UCSD-AML1 (cell line): Measurements from ENCODE around the gene FRG1.
"Not testable (repeated sequence)": the region's sequence is repeated elsewhere in the genome, so short reads cannot be mapped to it uniquely, and the experiment has no call there.

ENCODE experiments used
- DNase-seq: peaks from one replicate; lab custom pipeline; 2025; ENCODE audit not compliant: unreplicated experiment; lab: John Stamatoyannopoulos, UW

FRG1 gene

DNA sequence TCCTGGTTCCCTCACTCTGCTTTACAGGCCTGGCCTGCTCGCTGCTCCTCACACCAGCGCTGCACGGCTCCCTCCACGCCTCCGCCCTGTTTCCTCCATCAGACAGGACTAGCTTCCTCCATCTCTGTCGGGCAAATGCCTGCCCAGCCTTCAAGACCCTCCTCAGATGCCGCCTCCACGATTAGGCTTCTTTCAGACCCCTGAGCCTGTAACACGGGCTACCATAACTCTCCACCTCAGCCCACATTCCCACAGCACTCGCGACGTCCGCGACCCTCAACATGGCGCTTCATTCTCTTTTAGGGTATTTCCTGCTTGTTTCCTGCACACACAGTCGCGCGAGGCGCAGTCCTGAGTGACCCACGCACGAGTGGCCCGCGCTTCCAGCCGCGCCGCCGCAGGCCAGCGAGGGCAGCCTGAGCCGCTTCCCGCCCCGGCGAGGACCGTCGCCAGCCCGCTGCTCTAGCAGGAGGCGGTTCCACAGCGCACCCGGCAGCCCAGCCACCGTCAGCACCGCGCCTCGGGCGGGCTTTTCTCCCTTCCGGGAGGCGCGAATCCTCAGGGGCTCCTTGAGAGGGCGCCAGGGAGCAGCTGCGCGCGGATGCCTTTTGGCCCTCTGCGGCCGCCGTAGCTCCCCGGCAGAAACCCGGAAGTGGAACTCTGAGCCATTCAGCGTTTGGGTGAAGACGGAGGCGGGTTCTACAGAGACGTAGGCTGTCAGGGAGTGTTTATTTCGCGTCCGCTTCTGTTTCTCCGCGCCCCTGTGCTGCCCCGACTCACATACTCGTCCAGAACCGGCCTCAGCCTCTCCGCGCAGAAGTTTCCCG is at the start of gene FRG1:
TSS of gene FRG1 (plus strand) at position 695 of the 827 bp plus-strand sequence. CDS start 138 bp downstream, outside the sequence.
- no peak for DNase-seq

- no peak for DNase-seq
These were observed 43.0 kb upstream of the FRG1 start for GRCh38 chr4:189897667-189898066.

DNA sequence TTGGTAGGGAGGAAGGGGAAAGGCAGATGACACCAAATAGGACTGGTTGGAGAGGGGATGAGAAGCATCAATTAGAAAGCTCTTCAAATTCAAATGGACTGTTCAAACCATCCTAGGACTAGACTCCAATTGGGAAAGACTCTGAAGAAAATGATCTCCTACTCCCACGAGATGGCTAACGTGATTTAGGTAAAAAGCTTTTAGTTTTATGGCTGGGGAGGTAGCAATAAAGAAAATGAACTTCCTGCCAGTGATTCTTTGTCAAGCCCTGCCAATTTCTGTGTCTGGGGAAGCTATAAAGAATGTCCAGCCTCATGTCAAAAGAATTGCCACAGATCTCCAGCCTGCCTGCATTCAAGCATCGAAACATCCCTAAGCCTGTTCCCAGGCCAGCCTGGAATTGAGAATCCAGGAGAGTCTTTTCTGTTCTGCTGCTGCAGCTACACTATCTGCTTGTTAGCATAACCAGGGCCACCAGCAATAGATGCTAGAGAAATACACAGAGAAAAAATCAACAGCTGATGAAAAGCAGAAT is 41.1 kb upstream of the FRG1 start:
- DNase-seq, result not testable (repeated sequence)

DNA sequence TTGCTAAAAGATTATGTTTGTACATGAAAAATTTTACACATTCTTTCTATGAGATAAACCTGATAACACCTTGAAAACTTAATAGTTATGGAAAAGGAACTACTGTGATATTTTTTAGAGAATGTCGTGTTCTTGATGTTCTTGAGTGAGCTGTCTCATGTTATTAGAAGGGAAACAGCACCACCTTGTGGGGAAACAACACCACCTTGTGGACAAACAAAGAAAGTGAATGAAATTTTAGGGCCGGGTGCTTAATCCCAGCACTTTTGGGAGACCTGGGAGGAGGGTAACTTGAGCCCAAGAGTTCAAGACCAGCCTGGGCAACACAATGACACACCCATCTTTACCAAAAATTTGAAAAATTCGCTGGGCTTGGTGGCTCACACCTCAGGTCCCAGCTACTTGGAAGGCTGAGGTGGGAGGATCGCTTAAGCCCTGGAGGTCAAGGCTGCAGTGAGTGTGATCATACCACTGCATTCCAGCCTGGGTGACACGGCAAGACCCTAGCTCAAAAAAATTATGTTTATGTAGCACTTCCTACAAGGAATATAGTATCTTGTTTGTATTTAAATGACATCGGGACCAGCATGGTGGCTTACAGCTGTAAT is 36.1 kb upstream of the FRG1 start:
- DNase-seq, result not testable (repeated sequence)

- no peak for DNase-seq
These were observed 28.5 kb upstream of the FRG1 start for GRCh38 chr4:189912170-189912569.

DNA sequence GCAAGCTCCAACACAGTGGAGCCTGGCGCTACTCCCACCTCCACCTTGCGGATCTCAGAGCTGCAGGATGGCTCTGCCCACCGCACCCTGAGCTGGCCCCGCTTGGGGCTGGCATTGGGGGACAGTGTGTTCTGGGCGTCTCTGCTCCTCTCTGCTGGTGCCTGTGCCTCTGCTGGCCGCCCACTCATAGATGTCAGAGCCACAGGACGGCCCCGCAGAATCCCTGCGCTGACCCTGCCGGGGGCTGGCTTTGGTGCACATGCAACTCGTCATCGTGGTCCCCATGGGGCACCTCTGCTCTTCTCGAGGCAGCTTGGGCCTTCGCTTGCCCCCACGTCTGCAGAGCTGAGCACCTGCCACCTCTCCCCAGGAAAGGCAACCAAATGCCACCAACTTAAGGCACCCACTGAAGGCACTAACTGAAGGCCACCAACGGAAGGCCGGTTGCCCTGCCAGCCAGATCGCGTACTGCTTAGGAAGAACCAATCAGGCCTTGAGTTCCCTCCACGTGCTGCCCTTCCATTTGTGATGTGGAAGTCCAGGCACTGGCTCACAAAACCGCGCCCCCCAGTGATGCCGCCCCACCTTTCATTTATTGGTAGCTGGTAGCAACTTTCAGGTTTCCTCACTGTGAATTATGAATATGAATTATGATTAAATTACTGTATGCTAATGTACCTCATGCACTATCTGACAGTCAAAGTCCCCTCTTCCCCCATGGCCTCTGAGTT is 23.3 kb upstream of the FRG1 start:
- no peak for DNase-seq

DNA sequence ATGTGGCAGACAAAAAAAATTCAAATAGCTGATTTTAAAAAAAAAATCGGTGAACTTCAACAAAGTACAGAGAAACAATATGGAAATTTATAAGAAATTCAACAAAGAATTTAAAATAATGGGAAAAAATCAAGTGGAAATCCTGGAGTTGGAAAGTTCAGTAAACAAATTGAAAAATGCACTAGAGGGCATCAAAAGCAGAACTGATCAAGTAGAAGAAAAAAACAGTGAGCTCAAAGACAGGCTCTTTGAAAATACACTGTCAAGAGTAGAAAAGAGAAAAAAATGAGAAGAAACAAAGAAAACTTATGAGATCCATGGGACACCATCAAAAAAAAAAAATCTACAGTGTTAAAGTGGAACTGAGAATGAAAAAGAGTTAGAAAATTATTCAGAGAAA is 19.6 kb upstream of the FRG1 start:
- DNase-seq, result no peak

DNA sequence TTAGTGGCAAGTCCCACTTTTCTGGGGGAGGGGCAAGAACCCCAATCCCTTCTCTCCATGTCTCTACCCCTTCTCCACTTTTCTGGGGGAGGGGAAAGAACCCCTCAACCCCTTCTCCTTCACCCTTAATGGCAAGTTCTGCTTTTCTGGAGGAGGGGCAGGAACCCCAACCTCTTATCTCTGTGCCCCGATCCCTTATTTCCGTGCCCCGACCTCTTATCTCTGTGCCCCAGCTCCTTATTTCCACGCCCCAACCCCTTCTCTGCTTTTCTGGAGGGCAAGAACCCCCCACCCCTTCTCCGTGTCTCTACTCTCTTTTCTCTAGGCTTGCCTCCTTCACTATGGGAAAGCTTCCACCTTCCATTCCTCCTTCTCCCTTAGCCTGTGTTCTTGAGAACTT is 13.9 kb upstream of the FRG1 start:
- not testable (repeated sequence) for DNase-seq

- DNase-seq, result no peak
These were observed 356 bp downstream of the FRG1 start for GRCh38 chr4:189941005-189941450.

DNA sequence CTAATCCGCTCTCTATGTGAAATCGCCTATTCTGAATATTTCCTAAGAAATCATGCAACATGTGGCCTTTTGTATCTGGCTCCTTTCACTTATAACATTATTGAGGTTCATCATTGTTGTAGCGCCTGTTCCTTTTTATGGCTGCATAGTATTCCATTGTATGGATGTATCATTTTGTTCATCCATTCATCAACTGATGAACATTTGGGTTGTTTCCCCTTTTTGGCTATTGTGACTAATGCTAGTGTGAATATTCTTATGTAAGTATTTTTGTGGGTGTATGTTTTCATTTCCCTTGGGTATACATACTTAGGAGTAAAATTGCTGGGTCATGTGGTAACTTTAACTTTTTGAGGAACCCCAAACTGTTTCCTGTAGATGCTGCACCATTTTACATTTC is 1.7 kb downstream of the FRG1 start:
- not testable (repeated sequence) for DNase-seq

GRCh38 chr4:189944077-189944476 is 3.4 kb downstream of the FRG1 start:
- not testable (repeated sequence) for DNase-seq

DNA sequence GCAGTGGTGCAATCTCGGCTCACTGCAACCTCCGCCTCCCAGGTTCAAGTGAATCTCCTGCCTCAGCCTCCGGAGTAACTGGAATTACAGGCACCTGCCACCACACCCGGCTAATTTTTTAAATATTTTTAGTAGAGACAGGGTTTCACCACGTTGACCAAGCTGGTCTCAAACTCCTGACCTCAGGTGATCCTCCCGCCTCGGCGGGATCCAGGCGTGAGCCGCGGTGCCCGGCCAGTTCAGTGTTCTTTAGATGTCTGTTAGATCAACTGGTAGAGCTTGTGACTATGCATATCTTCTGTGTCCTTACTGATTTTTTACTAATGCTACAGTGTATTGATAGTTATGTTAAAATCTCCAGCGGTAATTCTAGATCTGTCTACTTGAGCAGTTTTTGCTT is 6.2 kb downstream of the FRG1 start:
- not testable (repeated sequence) for DNase-seq

- DNase-seq, result not testable (repeated sequence)
These were observed 7.8 kb downstream of the FRG1 start for GRCh38 chr4:189948486-189948885.

- DNase-seq, result not testable (repeated sequence)
These were observed 28.6 kb downstream of the FRG1 start for GRCh38 chr4:189969291-189969690.

- no peak for DNase-seq
These were observed 33.0 kb downstream of the FRG1 start for GRCh38 chr4:189973646-189974045.

GRCh38 chr4:189974056-189974455 is 33.4 kb downstream of the FRG1 start:
- no peak for DNase-seq

- no peak for DNase-seq
These were observed 38.8 kb downstream of the FRG1 start for GRCh38 chr4:189979196-189980047.

GRCh38 chr4:189980292-189980691 is 39.6 kb downstream of the FRG1 start:
- DNase-seq, result not testable (repeated sequence)

GRCh38 chr4:189981970-189982369 is 41.3 kb downstream of the FRG1 start:
- no peak for DNase-seq

- DNase-seq, result not testable (repeated sequence)
These were observed 43.3 kb downstream of the FRG1 start for GRCh38 chr4:189983916-189984526.
